HepG2 (cell line): ENCODE measurements around the gene FABP1. TPM values are rescaled to one million over a fixed set of nuclear protein-coding genes. Genes with fewer than 3 reads are reported as not detected.
A peak's percentile ranks its signal among the peaks of the same experiment; 100 is the strongest.

Experiments used
- BCL6 ChIP-seq: IDR thresholded peaks from 2 replicates; pipeline ENCODE4 v1.6.1; 2016; ENCODE audit warnings: missing genetic modification reagents, missing compliant biosample characterization
- CSRNP2 ChIP-seq: sonication (generic); formaldehyde crosslinking; conservative IDR thresholded peaks from 2 replicates; pipeline ENCODE4 v1.8.0; 2022; ENCODE audit warnings: low read depth, missing genetic modification reagents
- FOXA3 ChIP-seq: IDR thresholded peaks from 2 replicates; pipeline ENCODE4 v1.6.1; 2016; ENCODE audit warnings: missing genetic modification reagents, missing compliant biosample characterization
- GPN1 ChIP-seq: sonication (generic); formaldehyde crosslinking; IDR thresholded peaks from 2 replicates; pipeline ENCODE4 v1.5.1; 2020; ENCODE audit warnings: missing genetic modification reagents, borderline replicate concordance
- KMT2A ChIP-seq: sonication (generic); formaldehyde crosslinking; IDR thresholded peaks from 2 replicates; pipeline ENCODE4 v1.4.0; 2020; ENCODE audit warnings: missing genetic modification reagents
- MXD1 ChIP-seq: sonication (generic); formaldehyde crosslinking; IDR thresholded peaks from 2 replicates; pipeline ENCODE4 v1.4.0; 2020; ENCODE audit warnings: mild to moderate bottlenecking, missing genetic modification reagents
- MYNN ChIP-seq: sonication (generic); formaldehyde crosslinking; IDR thresholded peaks from 2 replicates; pipeline ENCODE4 v1.4.0; 2020; ENCODE audit warnings: mild to moderate bottlenecking, low read depth, missing genetic modification reagents
- PBX3 ChIP-seq: sonication (generic); formaldehyde crosslinking; IDR thresholded peaks from 2 replicates; pipeline ENCODE4 v1.8.1; 2023; ENCODE audit warnings: missing genetic modification reagents, inconsistent platforms, borderline replicate concordance
- POLR2G ChIP-seq: fragments of 200-400 bp; formaldehyde crosslinking; IDR thresholded peaks from 2 replicates; pipeline ENCODE4 v1.6.1; 2018; ENCODE audit warnings: mild to moderate bottlenecking, low read depth, low read length, moderate library complexity
- REPIN1 ChIP-seq: sonication (generic); formaldehyde crosslinking; IDR thresholded peaks from 2 replicates; pipeline ENCODE4 v1.8.0; 2022; ENCODE audit warnings: missing genetic modification reagents, low read depth, mild to moderate bottlenecking, borderline replicate concordance
- RFXANK ChIP-seq: IDR thresholded peaks from 2 replicates; pipeline ENCODE4 v1.6.1; 2016
- SP2 ChIP-seq: sonication (generic); formaldehyde crosslinking; IDR thresholded peaks from 2 replicates; pipeline ENCODE4 v1.5.1; 2020; ENCODE audit warnings: mild to moderate bottlenecking, missing genetic modification reagents
- XBP1 ChIP-seq: sonication (generic); formaldehyde crosslinking; IDR thresholded peaks from 2 replicates; pipeline ENCODE4 v1.5.0; 2020; ENCODE audit warnings: missing genetic modification reagents
- ZBTB4 ChIP-seq: sonication (generic); formaldehyde crosslinking; IDR thresholded peaks from 2 replicates; pipeline ENCODE4 v1.4.0; 2020; ENCODE audit warnings: missing genetic modification reagents, mild to moderate bottlenecking, borderline replicate concordance
- ZC3H13 ChIP-seq: sonication (generic); formaldehyde crosslinking; IDR thresholded peaks from 2 replicates; pipeline ENCODE4 v1.8.1; 2023; ENCODE audit warnings: mild to moderate bottlenecking, missing genetic modification reagents, moderate library complexity
- ZKSCAN8 ChIP-seq: IDR thresholded peaks from 2 replicates; pipeline ENCODE4 v1.6.1; 2016; ENCODE audit warnings: borderline replicate concordance, missing genetic modification reagents, missing compliant biosample characterization
- ZMYM3 ChIP-seq: sonication (generic); formaldehyde crosslinking; IDR thresholded peaks from 2 replicates; pipeline ENCODE4 v1.5.1; 2020; ENCODE audit warnings: mild to moderate bottlenecking, missing genetic modification reagents
- ZNF124 ChIP-seq: sonication (generic); formaldehyde crosslinking; IDR thresholded peaks from 2 replicates; pipeline ENCODE4 v1.4.0; 2020; ENCODE audit warnings: missing genetic modification reagents
- ZNF414 ChIP-seq: sonication (generic); formaldehyde crosslinking; IDR thresholded peaks from 2 replicates; pipeline ENCODE4 v1.5.0; 2020; ENCODE audit warnings: missing genetic modification reagents
- ZNF512 ChIP-seq: sonication (generic); formaldehyde crosslinking; IDR thresholded peaks from 2 replicates; pipeline ENCODE4 v1.4.0; 2020; ENCODE audit warnings: mild to moderate bottlenecking, missing genetic modification reagents
- ZNF788 ChIP-seq: sonication (generic); formaldehyde crosslinking; IDR thresholded peaks from 2 replicates; pipeline ENCODE4 v1.5.0; 2020; ENCODE audit warnings: mild to moderate bottlenecking, missing genetic modification reagents, borderline replicate concordance
- polyA plus RNA-seq, 8 experiments: library from polyadenylated mRNA; depleted of rRNA in 3 of 8; stranded (reverse) in 7 of 8; unstranded in 1 of 8; fragments of >200 nt; fragmentation: Illumina TruSeq in 4 of 8; extraction: Trizol in 4 of 8; gene quantifications; 2 replicates each; pipeline versions ENCODE4 v1.2.1 to v1.2.3, GENCODE V29; 2011 to 2016; ENCODE audit warnings: low read depth in 4 of 8, missing spikeins in 1 of 8, mixed read lengths in 1 of 8; ENCODE audit not compliant: insufficient read depth in 1 of 8
- total RNA-seq, 5 experiments: library from RNA; depleted of rRNA; stranded (reverse); fragments of >200 nt; fragmentation: Illumina TruSeq; extraction: Trizol; gene quantifications; 2 replicates each; pipeline ENCODE4 v1.2.3, GENCODE V29; 2016; ENCODE audit warnings: low read depth in 1 of 5

Gene FABP1
- total and polyA plus RNA-seq, 2 of the 13 experiments (the other 11 are each of a cell fraction or from before 2014, with no cell fraction given): 644 to 1,608 TPM

GRCh38 chr2:88122141-88122884 is 5.5 kb downstream of the FABP1 start (continued):
- TF ChIP-seq ZBTB4 (CRISPR knock-in tag): peak; percentile 41
- TF ChIP-seq MXD1 (CRISPR knock-in tag): no peak
- TF ChIP-seq KMT2A (CRISPR knock-in tag): no peak; the same call in 1 of the 2 replicates
- TF ChIP-seq POLR2G: peak; percentile 98
- 0 out of 2 replicates have a peak, but pooled peaks have one; percentile 30 for TF ChIP-seq ZNF512
- no peak for TF ChIP-seq RFXANK (CRISPR knock-in tag)
- no peak for TF ChIP-seq ZNF414
- no peak for TF ChIP-seq MYNN (CRISPR knock-in tag)
- TF ChIP-seq PBX3 (CRISPR knock-in tag): no peak
- TF ChIP-seq ZMYM3 (CRISPR knock-in tag): 0 out of 2 replicates have a peak, but pooled peaks have one; percentile 20
- TF ChIP-seq SP2 (CRISPR knock-in tag): no peak
- no peak for TF ChIP-seq GPN1 (CRISPR knock-in tag)
- no peak for TF ChIP-seq XBP1 (CRISPR knock-in tag)
- peak; percentile 5; the same call in 1 of the 2 replicates for TF ChIP-seq FOXA3
- no peak for TF ChIP-seq CSRNP2 (CRISPR knock-in tag)
- peak; percentile 35; the same call in 1 of the 2 replicates for TF ChIP-seq ZNF788 (CRISPR knock-in tag)
- peak; percentile 90 for TF ChIP-seq ZC3H13 (CRISPR knock-in tag)
- no peak for TF ChIP-seq ZKSCAN8 (CRISPR knock-in tag)
- no peak for TF ChIP-seq ZNF124 (CRISPR knock-in tag)
- TF ChIP-seq BCL6 (CRISPR knock-in tag): no peak
- TF ChIP-seq REPIN1 (CRISPR knock-in tag): peak; percentile 86; the same call in 1 of the 2 replicates
